K562 (cell line): ENCODE measurements around the gene SUMF2. TPM values are rescaled to one million over a fixed set of nuclear protein-coding genes. Genes with fewer than 3 reads are reported as not detected.
A peak's percentile ranks its signal among the peaks of the same experiment; 100 is the strongest.

ENCODE experiments used
- ATAC-seq: fragments of 200-7000 bp; cut with Tn5 transposase; 3 replicates; pipeline ENCODE4 v1.9.1; 2020; ENCODE audit warnings: moderate library complexity
- BruUV-seq: library from RNA; stranded (reverse); fragments of 400-500 nt; replicated peaks from 2 replicates; lab custom pipeline; 2021; lab: Mats Ljungman, UMichigan
- CTCF ChIA-PET: fragments of 300-600 bp; formaldehyde crosslinking; extraction: SDS; loops from one replicate; lab custom pipeline; 2021; ENCODE audit warnings: low intra/inter-chr PET ratio; lab: Yijun Ruan, JAX
- POLR2A ChIA-PET: fragments of 300-600, 350-650 bp; sonication (Branson Sonifier 250); formaldehyde crosslinking; extraction: SDS; loops from one replicate; lab custom pipeline; 2021; ENCODE audit warnings: antibody characterized with exemption, inconsistent platforms; lab: Yijun Ruan, JAX
- DNase-seq, 4 experiments: peaks; one replicate each; pipeline versions ENCODE4 v3.0.0 to v3.0.0-alpha.2; 2011 to 2018; ENCODE audit warnings: low spot score in 3 of 4, mixed read lengths in 3 of 4; ENCODE audit errors: extremely low read depth in 1 of 4
- FAIRE-seq: peaks from 2 replicates; lab custom pipeline; 2011; peaks lifted over from hg19 to GRCh38; lab: Jason Lieb, UNC
- H2AFZ ChIP-seq: 2 replicates; pipeline ENCODE4 v1.6.0; 2011; ENCODE audit warnings: low read depth, low read length, control low read depth, inconsistent platforms
- H3K27ac ChIP-seq: fragments of 200-600 bp; 3 replicates; pipeline ENCODE4 v1.8.0; 2011; ENCODE audit warnings: low read depth, mild to moderate bottlenecking, control low read depth, inconsistent platforms, low read length, moderate library complexity, mixed read lengths; ENCODE audit errors: extremely low read depth
- H3K27me3 ChIP-seq, 2 experiments: fragments of 300-600 bp in 1 of 2; 2 replicates in 1 of 2; 3 replicates in 1 of 2; pipeline versions ENCODE4 v1.6.0 to v1.8.0; 2011; ENCODE audit warnings: inconsistent platforms in 2 of 2, low read length in 2 of 2, mild to moderate bottlenecking in 1 of 2, mixed read lengths in 1 of 2, moderate library complexity in 1 of 2; ENCODE audit not compliant: control insufficient read depth in 2 of 2, insufficient read depth in 2 of 2
- H3K36me3 ChIP-seq: fragments of 300-600 bp; 3 replicates; pipeline ENCODE4 v1.8.0; 2011; ENCODE audit warnings: mild to moderate bottlenecking, low read length, inconsistent platforms; ENCODE audit not compliant: control insufficient read depth, insufficient read depth
- H3K4me1 ChIP-seq, 2 experiments: fragments of 200-600 bp in 1 of 2; replicated peaks in 1 of 2; 2 replicates in 1 of 2; 3 replicates in 1 of 2; pipeline versions ENCODE4 v1.5.1 to v1.8.0; 2011; ENCODE audit warnings: inconsistent platforms in 2 of 2, low read length in 2 of 2, mild to moderate bottlenecking in 1 of 2, mixed read lengths in 1 of 2, moderate library complexity in 1 of 2; ENCODE audit not compliant: control insufficient read depth in 2 of 2, insufficient read depth in 2 of 2
- H3K4me2 ChIP-seq: 2 replicates; pipeline ENCODE4 v1.6.1; 2011; ENCODE audit warnings: low read length, control low read depth, inconsistent platforms, mixed read lengths; ENCODE audit not compliant: insufficient read depth
- H3K4me3 ChIP-seq: fragments of 200-600 bp; sonication (generic), shearing (Covaris generic); 2 replicates; pipeline ENCODE4 v1.5.1; 2016; ENCODE audit warnings: control low read depth, inconsistent platforms
- H3K79me2 ChIP-seq: fragments of 200-600 bp; 3 replicates; pipeline ENCODE4 v1.8.0; 2011; ENCODE audit warnings: low read length, inconsistent platforms; ENCODE audit not compliant: control insufficient read depth, insufficient read depth
- H3K9ac ChIP-seq, 2 experiments: 2 replicates each; pipeline versions ENCODE4 v1.6.0 to v1.6.1; 2011; ENCODE audit warnings: low read depth in 2 of 2, low read length in 2 of 2, control low read depth in 1 of 2, inconsistent platforms in 1 of 2, mild to moderate bottlenecking in 1 of 2, mixed read lengths in 1 of 2; ENCODE audit not compliant: insufficient read depth in 1 of 2
- H3K9me1 ChIP-seq: one replicate; pipeline ENCODE4 v1.6.0; 2011; ENCODE audit warnings: inconsistent platforms, mild to moderate bottlenecking, low read length, moderate library complexity; ENCODE audit not compliant: control insufficient read depth, insufficient read depth
- H3K9me3 ChIP-seq: replicated peaks from 2 replicates; pipeline ENCODE4 v1.5.1; 2011; ENCODE audit warnings: low read depth, low read length, inconsistent platforms; ENCODE audit not compliant: control insufficient read depth, insufficient read depth
- H4K20me1 ChIP-seq: replicated peaks from 2 replicates; pipeline ENCODE4 v1.6.1; 2011; ENCODE audit warnings: low read length, inconsistent platforms, mixed read lengths; ENCODE audit not compliant: control insufficient read depth, insufficient read depth
- EGR1 ChIP-seq: fragments of 450-650 bp; conservative IDR thresholded peaks from 2 replicates; pipeline ENCODE4 v1.6.1; 2017; ENCODE audit warnings: mild to moderate bottlenecking
- HEY1 ChIP-seq: fragments of 250-450 bp; sonication (Bioruptor Pico); IDR thresholded peaks from 2 replicates; pipeline ENCODE4 v1.5.0; 2020; ENCODE audit warnings: mild to moderate bottlenecking, moderate library complexity, borderline replicate concordance
- JUND ChIP-seq, 2 experiments: IDR thresholded peaks; 2 replicates in 1 of 2; 3 replicates in 1 of 2; pipeline ENCODE4 v1.6.1; 2011; ENCODE audit warnings: borderline replicate concordance in 2 of 2, low read depth in 2 of 2, low read length in 2 of 2, improper control_type of control experiment in 1 of 2, missing biosample characterization in 1 of 2, missing genetic modification characterization in 1 of 2, missing genetic modification reagents in 1 of 2
- MEIS2 ChIP-seq: fragments of 450-650 bp; IDR thresholded peaks from 2 replicates; pipeline ENCODE4 v1.6.1; 2014; ENCODE audit warnings: mild to moderate bottlenecking; ENCODE audit not compliant: partially characterized antibody
- PTBP1 ChIP-seq: fragments of 200-400 bp; formaldehyde crosslinking; IDR thresholded peaks from 2 replicates; pipeline ENCODE4 v1.6.1; 2017; ENCODE audit warnings: low read depth, low read length
- RAD21 ChIP-seq, 2 experiments: fragments of 250-450 bp in 1 of 2; fragments of 450-650 bp in 1 of 2; sonication (Bioruptor Pico) in 1 of 2; formaldehyde crosslinking in 1 of 2; IDR thresholded peaks in 1 of 2; conservative IDR thresholded peaks in 1 of 2; 2 replicates each; pipeline versions ENCODE4 v1.4.0 to v1.8.0; 2020 to 2022; ENCODE audit warnings: mild to moderate bottlenecking in 2 of 2, moderate library complexity in 1 of 2
- SMAD1 ChIP-seq: fragments of 150-350 bp; IDR thresholded peaks from 2 replicates; pipeline ENCODE4 v1.6.1; 2014; ENCODE audit warnings: low read length, low read depth; ENCODE audit not compliant: partially characterized antibody
- TGIF2 ChIP-seq: sonication (generic); formaldehyde crosslinking; IDR thresholded peaks from 2 replicates; pipeline ENCODE4 v1.8.1; 2022; ENCODE audit warnings: mild to moderate bottlenecking, missing genetic modification reagents, moderate library complexity
- WGBS: fragments of 100-300 bp; shearing (Covaris generic); methylation state at CpG from one replicate; pipeline ENCODE4 v1.1.6; 2016; ENCODE audit warnings: low coverage, mixed read lengths; ENCODE audit not compliant: insufficient coverage; ENCODE audit errors: missing lambda C conversion rate; 5-methylcytosine and 5-hydroxymethylcytosine counted together
- in situ Hi-C: fragments of 300-500 bp; cut with MboI; formaldehyde crosslinking; loops from 4 replicates; pipeline ENCODE4 v1.15.0; 2018; ENCODE audit warnings: inconsistent platforms, mixed read lengths
- intact Hi-C: fragments of 100-400 bp; cut with micrococcal nuclease; formaldehyde crosslinking; loops from 2 replicates; pipeline ENCODE4 v1.14.2; 2022
- polyA plus RNA-seq, 8 experiments: library from polyadenylated mRNA; depleted of rRNA in 4 of 8; stranded (reverse) in 5 of 8; unstranded in 3 of 8; fragments of >200 nt; fragmentation: Nextera tagmentation in 2 of 8; fragmentation: Illumina TruSeq in 1 of 8; extraction: Ambion mirVana in 2 of 8; extraction: Trizol in 1 of 8; gene quantifications; 2 replicates each; pipeline versions ENCODE4 v1.2.1 to v1.2.3, GENCODE V29; 2011 to 2014; ENCODE audit warnings: inconsistent platforms in 1 of 8, missing spikeins in 1 of 8
- total RNA-seq, 7 experiments: library from RNA; depleted of rRNA in 6 of 7; stranded (reverse); fragments of >200 nt in 6 of 7; fragmentation: Illumina TruSeq in 2 of 7; extraction: Trizol in 2 of 7; gene quantifications; 2 replicates each; pipeline versions ENCODE4 v1.2.1 to v1.2.3, GENCODE V29; 2011 to 2021; ENCODE audit warnings: low replicate concordance in 1 of 7
- TF ChIP-seq, protein P1 (sequence below): fragments of 450-650 bp; IDR thresholded peaks from 2 replicates; pipeline ENCODE4 v1.6.1; 2018; ENCODE audit not compliant: partially characterized antibody
- TF ChIP-seq, protein P2 (sequence below), 2 experiments: fragments of 450-650 bp in 1 of 2; sonication (generic) in 1 of 2; formaldehyde crosslinking in 1 of 2; IDR thresholded peaks in 1 of 2; conservative IDR thresholded peaks in 1 of 2; 2 replicates each; pipeline versions ENCODE4 v1.6.1 to v1.8.1; 2016 to 2023; ENCODE audit warnings: mild to moderate bottlenecking in 2 of 2, moderate library complexity in 2 of 2, inconsistent platforms in 1 of 2, missing genetic modification reagents in 1 of 2

Gene SUMF2
- total and polyA plus RNA-seq, 9 of the 15 experiments (the other 6 are each of a cell fraction or from before 2014, with no cell fraction given) = 39.0 to 113 (median 67.7) TPM

DNA sequence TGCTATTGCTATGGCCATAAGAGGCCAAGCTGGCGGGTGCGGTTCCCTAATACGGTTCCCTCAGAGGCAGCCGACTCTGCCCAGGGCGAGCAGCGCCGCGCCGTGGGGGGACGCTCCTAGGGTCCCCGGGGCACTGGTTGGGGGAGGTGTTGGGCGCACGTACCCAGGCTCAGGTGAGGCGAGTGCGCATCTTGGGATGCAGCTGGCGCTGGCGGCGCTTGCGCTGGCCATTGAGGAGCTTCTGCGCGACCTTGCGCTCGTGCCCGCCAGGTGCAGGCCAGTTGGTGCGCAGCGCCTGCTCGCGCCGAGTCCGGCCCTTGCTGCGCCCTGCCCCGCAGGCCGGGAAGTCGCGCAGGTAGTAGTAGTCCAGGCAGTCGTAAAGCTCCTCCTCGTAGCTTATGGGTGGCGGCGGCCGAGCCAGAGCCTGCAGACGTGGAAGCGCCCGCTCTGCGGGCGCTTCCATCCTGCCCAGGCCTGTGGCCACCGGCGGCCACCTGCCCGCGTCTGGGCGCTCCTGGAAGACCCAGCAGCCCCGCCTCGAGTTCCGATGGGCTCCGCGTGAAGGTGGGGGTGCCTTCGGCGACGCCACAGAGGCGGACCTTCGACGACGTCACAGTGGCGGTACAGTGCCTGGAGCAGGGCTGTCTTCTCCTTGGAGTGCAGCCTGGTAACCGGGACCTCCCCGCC lies 51.9 kb downstream of the SUMF2 start, which contains the start of gene NUPR2 (continued):
- no peak for TF ChIP-seq TGIF2 (CRISPR knock-in tag)
- no peak for TF ChIP-seq RAD21 (CRISPR knock-in tag; conservative IDR thresholded peaks at IDR 0.05 in 1 of 2, IDR thresholded peaks at IDR 0.05 in 1 of 2)
- no peak for TF ChIP-seq SMAD1

DNA sequence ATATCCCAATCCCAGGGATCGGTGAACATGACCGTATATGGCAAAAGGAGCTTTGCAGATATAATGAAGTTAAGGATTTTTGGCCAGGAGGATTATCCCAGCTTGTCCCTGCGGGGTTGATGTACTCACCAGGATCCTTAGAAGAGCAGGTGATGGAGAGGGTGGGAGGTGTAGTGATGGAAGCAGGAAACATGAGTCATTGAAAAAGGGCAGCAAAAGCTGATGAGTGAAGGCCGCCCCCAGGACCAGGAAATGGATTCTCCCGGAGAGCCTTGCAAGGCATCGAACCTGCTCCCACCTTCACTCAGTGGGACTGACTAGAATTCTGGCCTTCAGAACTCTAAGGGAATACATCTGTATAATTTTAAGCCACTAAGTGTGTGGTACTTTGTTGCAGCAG lies 57.4 kb downstream of the SUMF2 start:
- DNase-seq (peak in 1 of 4 experiments; percentile 27), FAIRE-seq (no peak), ATAC-seq (peak; percentile 52)
- Histone ChIP-seq H3K9me1 (no peaks in the 10 kb centered on the region), H3K9ac (no peak overlapping the region), H3K4me3 (no peak overlapping the region), H3K36me3 (no peaks in the 10 kb centered on the region), H3K4me2 (no peak overlapping the region), H3K4me1 (no peaks in the 10 kb centered on the region; a peak in 1 of 5 replicates), H3K9me3 (no peaks in the 10 kb centered on the region), H2AFZ (no peak overlapping the region), H4K20me1 (no peaks in the 10 kb centered on the region), H3K79me2 (no peaks in the 10 kb centered on the region), H3K27ac (no peak overlapping the region), H3K27me3 (no peaks in the 10 kb centered on the region)
- CTCF ChIA-PET = no interaction called here
- intact Hi-C loops = no loop called here
- in situ Hi-C loops = no loop called here
- WGBS = 39% methylated on average over 5 of the region's 6 CpGs
- no TSS peak for BruUV-seq
- POLR2A ChIA-PET = no interaction called here
- TF ChIP-seq, protein P1, sequence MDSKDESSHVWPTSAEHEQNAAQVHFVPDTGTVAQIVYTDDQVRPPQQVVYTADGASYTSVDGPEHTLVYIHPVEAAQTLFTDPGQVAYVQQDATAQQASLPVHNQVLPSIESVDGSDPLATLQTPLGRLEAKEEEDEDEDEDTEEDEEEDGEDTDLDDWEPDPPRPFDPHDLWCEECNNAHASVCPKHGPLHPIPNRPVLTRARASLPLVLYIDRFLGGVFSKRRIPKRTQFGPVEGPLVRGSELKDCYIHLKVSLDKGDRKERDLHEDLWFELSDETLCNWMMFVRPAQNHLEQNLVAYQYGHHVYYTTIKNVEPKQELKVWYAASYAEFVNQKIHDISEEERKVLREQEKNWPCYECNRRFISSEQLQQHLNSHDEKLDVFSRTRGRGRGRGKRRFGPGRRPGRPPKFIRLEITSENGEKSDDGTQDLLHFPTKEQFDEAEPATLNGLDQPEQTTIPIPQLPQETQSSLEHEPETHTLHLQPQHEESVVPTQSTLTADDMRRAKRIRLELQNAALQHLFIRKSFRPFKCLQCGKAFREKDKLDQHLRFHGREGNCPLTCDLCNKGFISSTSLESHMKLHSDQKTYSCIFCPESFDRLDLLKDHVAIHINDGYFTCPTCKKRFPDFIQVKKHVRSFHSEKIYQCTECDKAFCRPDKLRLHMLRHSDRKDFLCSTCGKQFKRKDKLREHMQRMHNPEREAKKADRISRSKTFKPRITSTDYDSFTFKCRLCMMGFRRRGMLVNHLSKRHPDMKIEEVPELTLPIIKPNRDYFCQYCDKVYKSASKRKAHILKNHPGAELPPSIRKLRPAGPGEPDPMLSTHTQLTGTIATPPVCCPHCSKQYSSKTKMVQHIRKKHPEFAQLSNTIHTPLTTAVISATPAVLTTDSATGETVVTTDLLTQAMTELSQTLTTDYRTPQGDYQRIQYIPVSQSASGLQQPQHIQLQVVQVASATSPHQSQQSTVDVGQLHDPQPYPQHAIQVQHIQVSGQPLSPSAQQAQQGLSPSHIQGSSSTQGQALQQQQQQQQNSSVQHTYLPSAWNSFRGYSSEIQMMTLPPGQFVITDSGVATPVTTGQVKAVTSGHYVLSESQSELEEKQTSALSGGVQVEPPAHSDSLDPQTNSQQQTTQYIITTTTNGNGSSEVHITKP = peak; percentile 97
- TF ChIP-seq, protein P2, sequence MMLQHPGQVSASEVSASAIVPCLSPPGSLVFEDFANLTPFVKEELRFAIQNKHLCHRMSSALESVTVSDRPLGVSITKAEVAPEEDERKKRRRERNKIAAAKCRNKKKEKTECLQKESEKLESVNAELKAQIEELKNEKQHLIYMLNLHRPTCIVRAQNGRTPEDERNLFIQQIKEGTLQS (IDR thresholded peaks at IDR 0.05) = peak; percentile 65
- TF ChIP-seq, protein P2 (CRISPR knock-in tag; conservative IDR thresholded peaks at IDR 0.05) = no peak
- TF ChIP-seq JUND (IDR thresholded peaks at IDR 0.05; ENCODE audit: borderline replicate concordance, low read depth, low read length) (peak; percentile 69; the same call in 1 of the 2 replicates), JUND (tag; IDR thresholded peaks at IDR 0.05; ENCODE audit: borderline replicate concordance, low read depth, low read length) (no peak), PTBP1 (no peak), MEIS2 (peak; percentile 71), HEY1 (CRISPR knock-in tag) (no peak), EGR1 (peak; percentile 41; the same call in 1 of the 2 replicates)
